GM12891 (cell line): ENCODE data around the gene PITX2.

Experiments
- PAX5 ChIP-seq: IDR thresholded peaks from 2 replicates; pipeline ENCODE4 v1.6.1; 2011; ENCODE audit warnings: low read length, moderate library complexity, mild to moderate bottlenecking; ENCODE audit not compliant: insufficient read depth, severe bottlenecking
- POLR2A ChIP-seq: IDR thresholded peaks from 2 replicates; pipeline ENCODE4 v1.6.1; 2011; ENCODE audit warnings: low read depth, low read length, control low read depth
- POLR2AphosphoS5 ChIP-seq: IDR thresholded peaks from 2 replicates; pipeline ENCODE4 v1.6.1; 2011; ENCODE audit warnings: low read depth, low read length, control low read depth
- POU2F2 ChIP-seq: IDR thresholded peaks from 2 replicates; pipeline ENCODE4 v1.6.1; 2011; ENCODE audit warnings: low read depth, mild to moderate bottlenecking, control low read depth, low read length, moderate library complexity
- SPI1 ChIP-seq: IDR thresholded peaks from 2 replicates; pipeline ENCODE4 v1.6.1; 2011; ENCODE audit warnings: low read depth, low read length, control low read depth
- TAF1 ChIP-seq: IDR thresholded peaks from 2 replicates; pipeline ENCODE4 v1.6.1; 2011; ENCODE audit warnings: low read depth, low read length, control low read depth

- TF ChIP-seq POLR2A (no peak), PAX5 (no peak), TAF1 (no peak), POLR2AphosphoS5 (no peak), POU2F2 (no peak), SPI1 (no peak)
Measured at GRCh38 chr4:110614976-110615352, 7.9 kb downstream of the PITX2 start.
